Measurements from ENCODE around the gene AIG1.

GRCh38 chr6:143349530-143349929 is 288.8 kb downstream of the AIG1 start:
- TF ChIP-seq EZH2 (IDR thresholded peaks at IDR 0.05; ENCODE audit: borderline replicate concordance, insufficient read depth, low read length, poor library complexity, severe bottlenecking) (no peak), CTCF (IDR thresholded peaks at IDR 0.05; ENCODE audit: poor library complexity, severe bottlenecking) (no peak), TAF1 (IDR thresholded peaks at IDR 0.05; ENCODE audit: low read depth) (no peak), EP300 (conservative IDR thresholded peaks at IDR 0.05; ENCODE audit: poor library complexity, severe bottlenecking) (no peak), REST (IDR thresholded peaks at IDR 0.05; ENCODE audit: borderline replicate concordance) (no peak)
